Mesothelial cell of epicardium (in vitro differentiated cells): ENCODE data around the gene CFAP299. TPM values are rescaled to one million over a fixed set of nuclear protein-coding genes. Genes with fewer than 3 reads are reported as not detected.

Experiments used
- DNase-seq, 2 experiments: peaks; one replicate each; pipeline ENCODE4 v3.0.0; 2021; ENCODE audit warnings: low spot score in 2 of 2; ENCODE audit not compliant: unreplicated experiment in 2 of 2
- H3K27ac Mint-ChIP-seq: 2 replicates; pipeline ENCODE4 v1.8.0; 2021; ENCODE audit warnings: mixed read lengths
- H3K27me3 Mint-ChIP-seq: 2 replicates; pipeline ENCODE4 v1.8.0; 2021; ENCODE audit warnings: low read depth, mixed read lengths
- H3K36me3 Mint-ChIP-seq: 2 replicates; pipeline ENCODE4 v1.8.0; 2021; ENCODE audit warnings: mixed read lengths
- H3K4me1 Mint-ChIP-seq: 2 replicates; pipeline ENCODE4 v1.8.0; 2021; ENCODE audit warnings: mixed read lengths
- H3K4me3 Mint-ChIP-seq: 2 replicates; pipeline ENCODE4 v1.8.0; 2021; ENCODE audit warnings: mild to moderate bottlenecking, moderate library complexity, mixed read lengths
- H3K9me3 Mint-ChIP-seq: 2 replicates; pipeline ENCODE4 v1.8.0; 2021; ENCODE audit warnings: mixed read lengths
- total RNA-seq: library from RNA; stranded (reverse); gene quantifications from 3 replicates; pipeline ENCODE4 v1.2.1, GENCODE V29; 2021
- TF ChIP-seq, protein P1 (sequence below): fragments of 200-600 bp; sonication (generic); IDR thresholded peaks from one replicate; pipeline ENCODE4 v1.5.0; 2021; ENCODE audit warnings: antibody characterized with exemption; ENCODE audit not compliant: unreplicated experiment

Gene CFAP299
- total RNA-seq, 1 donor from 2014 or later: 0.22 TPM

DNA sequence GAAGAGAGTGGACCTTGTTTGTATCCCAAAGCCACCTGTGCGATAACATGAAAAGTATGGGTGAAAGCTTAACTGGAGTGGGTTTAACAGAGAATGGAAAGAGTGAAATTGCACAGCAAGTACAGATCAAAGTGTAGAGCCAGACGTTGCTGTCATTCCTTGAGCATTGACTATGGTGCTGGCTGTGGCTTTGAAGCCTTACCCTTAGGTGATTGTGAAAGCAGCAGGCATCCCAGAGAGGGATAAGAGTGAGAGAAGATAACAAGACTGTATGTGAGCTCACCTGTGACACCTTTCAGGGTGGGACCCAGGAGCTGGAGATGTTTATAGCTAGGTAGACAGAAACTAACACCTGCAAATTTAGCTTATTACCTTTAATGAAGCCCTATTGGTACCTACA lies 77.6 kb downstream of the CFAP299 start:
- H3K27me3 Mint-ChIP-seq: peaks cover 2% of the 10 kb centered on the region

DNA sequence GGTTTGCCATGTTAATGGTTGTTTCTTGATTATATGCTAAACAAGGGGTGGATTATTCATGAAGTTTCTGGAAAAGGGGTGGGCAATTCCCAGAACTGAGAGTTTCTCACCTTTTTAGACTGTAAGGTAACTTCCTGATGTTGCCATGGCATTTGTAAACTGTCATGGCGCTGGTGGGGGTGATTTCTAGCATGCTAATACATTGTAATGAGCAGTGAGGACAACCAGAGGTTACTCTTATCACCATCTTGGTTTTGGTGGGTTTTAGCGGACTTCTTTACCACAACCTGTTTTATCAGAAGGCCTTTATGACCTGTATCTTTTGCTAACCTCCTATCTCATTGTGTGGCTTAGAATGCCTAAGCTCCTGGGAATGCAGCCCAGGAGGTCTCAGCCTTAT lies 81.5 kb downstream of the CFAP299 start:
- Mint-ChIP-seq H3K36me3 (no peaks in the 10 kb centered on the region), H3K27ac (no peak overlapping the region), H3K4me1 (peaks cover 8% of the 10 kb centered on the region), H3K4me3 (no peak overlapping the region), H3K9me3 (no peaks in the 10 kb centered on the region), H3K27me3 (no peaks in the 10 kb centered on the region)
- TF ChIP-seq, protein P1, sequence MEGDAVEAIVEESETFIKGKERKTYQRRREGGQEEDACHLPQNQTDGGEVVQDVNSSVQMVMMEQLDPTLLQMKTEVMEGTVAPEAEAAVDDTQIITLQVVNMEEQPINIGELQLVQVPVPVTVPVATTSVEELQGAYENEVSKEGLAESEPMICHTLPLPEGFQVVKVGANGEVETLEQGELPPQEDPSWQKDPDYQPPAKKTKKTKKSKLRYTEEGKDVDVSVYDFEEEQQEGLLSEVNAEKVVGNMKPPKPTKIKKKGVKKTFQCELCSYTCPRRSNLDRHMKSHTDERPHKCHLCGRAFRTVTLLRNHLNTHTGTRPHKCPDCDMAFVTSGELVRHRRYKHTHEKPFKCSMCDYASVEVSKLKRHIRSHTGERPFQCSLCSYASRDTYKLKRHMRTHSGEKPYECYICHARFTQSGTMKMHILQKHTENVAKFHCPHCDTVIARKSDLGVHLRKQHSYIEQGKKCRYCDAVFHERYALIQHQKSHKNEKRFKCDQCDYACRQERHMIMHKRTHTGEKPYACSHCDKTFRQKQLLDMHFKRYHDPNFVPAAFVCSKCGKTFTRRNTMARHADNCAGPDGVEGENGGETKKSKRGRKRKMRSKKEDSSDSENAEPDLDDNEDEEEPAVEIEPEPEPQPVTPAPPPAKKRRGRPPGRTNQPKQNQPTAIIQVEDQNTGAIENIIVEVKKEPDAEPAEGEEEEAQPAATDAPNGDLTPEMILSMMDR: no peak
- DNase-seq: no peak

More for the DNA sequence above, 77.6 kb downstream of the CFAP299 start:
- no peak for DNase-seq
- H3K9me3 Mint-ChIP-seq: no peaks in the 10 kb centered on the region
- H3K27ac Mint-ChIP-seq: no peak overlapping the region
- no peak overlapping the region for H3K4me3 Mint-ChIP-seq
- no peaks in the 10 kb centered on the region for H3K36me3 Mint-ChIP-seq
- TF ChIP-seq, protein P1: no peak
- no peaks in the 10 kb centered on the region for H3K4me1 Mint-ChIP-seq

DNA sequence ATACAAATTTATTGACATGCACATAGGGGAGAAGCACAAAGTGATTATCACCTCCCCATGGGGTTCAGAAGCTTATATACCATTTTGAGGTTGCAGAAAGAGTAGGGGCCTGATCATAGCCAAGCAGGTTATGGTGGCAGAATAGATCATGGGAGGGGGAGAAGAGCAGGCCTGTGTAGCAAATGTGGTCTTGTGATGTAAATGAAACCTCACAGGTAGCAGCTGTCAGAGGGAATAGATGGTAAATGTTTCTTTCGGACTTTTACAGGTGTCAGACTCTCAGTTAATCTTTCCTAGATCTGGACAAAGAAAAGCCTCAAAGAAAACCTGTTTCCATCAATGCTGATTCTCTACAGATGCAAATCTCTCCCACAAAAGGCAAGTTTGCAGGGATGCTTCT lies 84.4 kb downstream of the CFAP299 start:
- Mint-ChIP-seq H3K4me3 (no peak overlapping the region), H3K36me3 (no peaks in the 10 kb centered on the region), H3K9me3 (no peaks in the 10 kb centered on the region), H3K27ac (no peak overlapping the region), H3K27me3 (no peaks in the 10 kb centered on the region), H3K4me1 (peaks cover 8% of the 10 kb centered on the region)
- TF ChIP-seq, protein P1: no peak
- no peak for DNase-seq

DNA sequence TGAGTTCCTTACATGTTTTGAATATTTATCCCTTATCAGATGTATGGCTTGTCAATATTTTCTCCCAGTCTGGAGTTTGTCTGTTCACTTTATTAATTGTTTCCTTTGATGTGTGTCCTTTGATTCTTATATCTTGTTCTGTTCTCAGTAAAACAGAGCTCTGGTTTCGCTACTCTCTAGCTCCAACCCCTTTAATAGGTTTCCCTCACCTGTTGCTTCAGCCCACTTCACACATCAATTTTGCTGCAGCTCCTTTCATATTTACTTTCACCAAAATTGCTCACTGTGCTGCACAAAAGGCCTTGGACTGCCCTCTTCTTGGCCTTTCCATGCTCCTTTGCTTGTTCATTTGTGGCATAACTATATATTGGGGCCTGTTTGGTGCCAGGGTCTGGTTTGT lies 85.1 kb downstream of the CFAP299 start:
- no peak overlapping the region for H3K27ac Mint-ChIP-seq
- no peaks in the 10 kb centered on the region for H3K9me3 Mint-ChIP-seq

DNA sequence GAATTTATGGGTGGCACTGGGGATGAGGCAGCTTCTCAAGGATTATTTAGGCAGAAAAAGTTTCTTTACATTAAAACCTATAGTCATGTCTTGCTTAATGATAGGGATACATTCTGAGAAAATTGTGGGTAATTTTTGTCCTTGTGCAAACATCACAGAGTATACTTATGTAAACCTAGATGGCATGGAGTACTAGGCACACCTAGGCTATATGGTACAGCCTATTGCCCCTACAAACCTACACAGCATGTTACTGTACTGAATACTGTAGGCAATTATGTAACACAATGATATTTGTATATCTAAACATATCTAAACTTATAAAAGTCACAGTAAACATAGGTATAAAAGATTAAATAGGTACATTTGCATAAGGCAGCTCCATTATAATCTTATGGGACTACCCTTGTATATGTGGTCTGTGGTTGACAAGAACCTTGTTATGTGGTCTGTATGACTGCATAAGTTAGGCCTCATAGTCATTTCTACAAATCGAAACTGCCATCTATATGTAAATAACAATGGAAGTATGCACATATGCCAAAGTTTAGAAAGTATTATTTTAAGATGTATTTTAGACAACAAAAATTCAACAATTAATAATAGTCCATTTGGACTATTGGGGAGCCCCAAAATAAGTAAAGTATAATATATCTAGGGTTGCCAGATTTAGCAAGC lies 87.3 kb downstream of the CFAP299 start:
- Mint-ChIP-seq H3K27ac (no peak overlapping the region), H3K4me1 (peaks cover 8% of the 10 kb centered on the region), H3K4me3 (no peak overlapping the region), H3K27me3 (no peaks in the 10 kb centered on the region), H3K36me3 (no peaks in the 10 kb centered on the region), H3K9me3 (no peaks in the 10 kb centered on the region)
- TF ChIP-seq, protein P1: no peak
- no peak for DNase-seq

More for the DNA sequence above, 85.1 kb downstream of the CFAP299 start:
- Mint-ChIP-seq H3K4me1 (peaks cover 8% of the 10 kb centered on the region), H3K4me3 (no peak overlapping the region), H3K27me3 (no peaks in the 10 kb centered on the region), H3K36me3 (no peaks in the 10 kb centered on the region)
- TF ChIP-seq, protein P1: no peak
- DNase-seq: no peak
